NCI-H2196 (cell line): ENCODE data around the gene NTNG2.

Experiments
- DNase-seq: peaks from one replicate; lab custom pipeline; 2025; ENCODE audit not compliant: unreplicated experiment; lab: John Stamatoyannopoulos, UW

NTNG2 gene

DNA sequence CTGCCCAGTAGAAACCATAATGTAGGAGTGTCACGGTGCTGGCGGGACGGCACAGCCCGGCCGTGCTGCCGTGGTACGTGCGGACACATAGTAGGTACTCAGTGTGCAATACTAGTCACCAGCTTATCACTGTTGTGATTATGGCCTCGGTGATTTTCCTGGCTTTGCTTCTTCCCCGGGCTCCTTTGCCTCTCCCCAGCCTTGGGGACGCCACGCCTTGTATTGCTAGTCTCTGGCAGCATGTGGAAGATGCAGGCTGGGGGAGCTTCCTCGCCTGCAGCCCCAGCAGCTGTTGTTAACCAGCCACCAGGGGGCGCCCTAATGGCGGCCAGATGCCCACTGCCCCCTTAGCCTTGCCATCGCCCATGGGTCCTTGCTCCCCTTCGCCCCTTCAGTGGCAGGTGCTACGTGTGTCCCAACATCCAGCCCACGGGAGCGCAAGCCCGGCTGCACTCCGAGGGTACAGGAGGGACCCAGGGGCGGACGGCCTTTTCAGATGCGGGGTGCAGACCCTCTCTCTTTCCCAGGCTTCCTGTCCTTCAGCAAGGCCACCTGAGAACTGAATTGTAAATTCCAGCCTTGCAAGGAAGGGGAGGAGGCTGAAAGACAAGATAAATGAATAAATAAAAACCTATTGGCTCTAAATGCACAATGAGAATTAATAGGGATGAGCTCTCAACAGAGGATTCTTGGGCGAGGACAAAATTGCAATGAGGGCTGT is 8.0 kb downstream of the NTNG2 start:
- DNase-seq, result peak; percentile 73

DNA sequence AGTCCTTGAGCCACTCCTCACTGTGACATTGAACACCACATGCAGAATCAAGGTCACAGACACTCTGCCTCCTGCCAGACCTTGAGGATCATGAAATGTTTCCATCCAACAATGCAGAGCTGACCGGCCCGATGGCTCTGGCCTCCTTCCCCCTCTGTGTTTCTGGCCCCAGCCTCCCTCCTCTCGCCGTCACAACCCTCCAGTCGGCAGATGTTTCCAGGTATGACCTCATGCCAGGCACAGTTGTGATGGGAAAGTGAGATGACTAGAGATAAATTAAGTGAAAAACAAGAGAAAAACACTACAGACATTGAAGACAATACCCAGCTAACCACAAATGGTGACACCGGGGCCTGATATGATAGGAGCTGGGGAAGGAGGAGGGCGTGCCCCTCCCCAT is 9.8 kb downstream of the NTNG2 start:
- no peak for DNase-seq

DNA sequence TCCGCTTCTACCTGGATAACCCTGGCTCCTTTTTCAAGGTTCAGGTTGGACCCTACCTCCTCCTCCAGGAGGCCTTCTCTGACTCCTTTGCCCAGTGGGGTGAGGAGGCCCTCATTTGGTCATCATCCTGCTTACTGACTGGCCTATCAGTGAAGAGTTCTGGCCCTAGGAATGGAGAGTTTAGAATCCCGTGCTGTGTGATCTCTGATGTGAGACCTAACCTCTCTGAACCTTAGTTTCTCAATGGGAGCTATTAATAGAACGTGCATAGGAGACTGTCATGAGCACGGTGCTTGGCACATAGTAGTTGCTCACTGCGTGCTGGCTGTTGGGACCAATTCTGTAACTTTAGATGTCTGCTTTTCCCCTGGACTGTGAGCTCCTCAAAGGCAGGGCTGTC is 10.3 kb downstream of the NTNG2 start:
- DNase-seq, result no peak

DNA sequence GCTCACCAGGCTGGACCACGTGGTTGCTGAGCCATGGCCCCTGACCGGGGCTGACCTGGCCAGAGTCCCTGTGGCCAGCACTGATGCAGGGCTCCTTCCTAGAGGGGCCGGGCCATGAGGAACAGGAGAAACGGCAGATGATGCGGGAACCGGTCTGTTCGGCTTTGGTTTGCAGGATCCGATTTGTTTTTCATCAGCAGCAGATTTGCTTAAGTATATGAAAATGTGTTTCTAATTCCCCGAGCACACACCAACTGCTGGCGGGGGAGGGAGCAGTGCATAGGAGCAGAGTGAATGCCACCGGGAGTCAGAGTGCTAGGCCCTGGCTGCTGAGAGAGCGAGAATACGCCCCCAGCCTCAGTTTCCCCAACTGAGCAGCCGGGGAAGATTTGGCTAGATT is 13.6 kb downstream of the NTNG2 start:
- no peak for DNase-seq

DNA sequence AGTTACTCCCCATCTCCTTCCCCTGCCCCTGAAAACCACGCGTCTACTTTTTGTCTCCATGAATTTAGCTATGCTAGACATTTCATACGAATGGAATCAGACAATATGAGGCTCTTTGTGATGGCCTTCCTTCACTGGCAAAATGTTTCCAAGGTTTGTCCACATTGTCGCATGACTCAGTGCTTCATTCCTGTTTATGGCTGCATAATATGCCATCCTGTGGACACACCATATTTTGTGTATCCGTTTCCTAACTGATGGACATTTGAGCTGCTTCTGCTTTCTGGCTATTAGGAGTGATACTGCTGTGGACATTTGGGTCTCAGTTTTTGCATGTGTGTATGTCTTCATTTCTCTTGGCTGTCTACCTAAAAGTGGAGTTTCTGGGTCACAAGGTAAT is 14.5 kb downstream of the NTNG2 start:
- DNase-seq, result no peak

DNA sequence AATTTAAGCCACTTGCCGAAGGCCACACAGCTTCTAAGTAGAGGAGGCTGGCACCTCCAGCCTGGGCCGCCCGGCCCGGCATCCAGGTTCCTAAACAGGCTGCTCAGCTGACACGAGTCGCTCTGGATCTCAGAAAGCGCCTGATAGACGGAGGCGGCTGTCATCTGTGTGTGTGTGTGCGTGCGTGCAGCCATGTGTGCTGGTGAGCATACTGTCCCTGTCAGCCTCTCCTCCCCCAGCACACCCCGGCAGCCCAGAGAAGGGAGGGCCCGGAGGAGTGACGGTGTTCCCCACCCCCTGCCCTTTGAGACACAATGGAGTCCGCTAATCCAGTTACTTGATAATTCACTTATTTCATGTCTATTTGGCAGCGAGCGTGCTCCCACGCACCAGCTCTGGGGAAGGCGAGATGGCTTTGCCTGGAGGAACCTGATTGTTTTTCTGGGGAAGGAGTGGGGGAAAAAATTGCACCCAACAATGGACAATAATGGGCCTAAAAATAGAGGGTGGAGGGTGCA is 20.0 kb downstream of the NTNG2 start:
- no peak for DNase-seq

DNA sequence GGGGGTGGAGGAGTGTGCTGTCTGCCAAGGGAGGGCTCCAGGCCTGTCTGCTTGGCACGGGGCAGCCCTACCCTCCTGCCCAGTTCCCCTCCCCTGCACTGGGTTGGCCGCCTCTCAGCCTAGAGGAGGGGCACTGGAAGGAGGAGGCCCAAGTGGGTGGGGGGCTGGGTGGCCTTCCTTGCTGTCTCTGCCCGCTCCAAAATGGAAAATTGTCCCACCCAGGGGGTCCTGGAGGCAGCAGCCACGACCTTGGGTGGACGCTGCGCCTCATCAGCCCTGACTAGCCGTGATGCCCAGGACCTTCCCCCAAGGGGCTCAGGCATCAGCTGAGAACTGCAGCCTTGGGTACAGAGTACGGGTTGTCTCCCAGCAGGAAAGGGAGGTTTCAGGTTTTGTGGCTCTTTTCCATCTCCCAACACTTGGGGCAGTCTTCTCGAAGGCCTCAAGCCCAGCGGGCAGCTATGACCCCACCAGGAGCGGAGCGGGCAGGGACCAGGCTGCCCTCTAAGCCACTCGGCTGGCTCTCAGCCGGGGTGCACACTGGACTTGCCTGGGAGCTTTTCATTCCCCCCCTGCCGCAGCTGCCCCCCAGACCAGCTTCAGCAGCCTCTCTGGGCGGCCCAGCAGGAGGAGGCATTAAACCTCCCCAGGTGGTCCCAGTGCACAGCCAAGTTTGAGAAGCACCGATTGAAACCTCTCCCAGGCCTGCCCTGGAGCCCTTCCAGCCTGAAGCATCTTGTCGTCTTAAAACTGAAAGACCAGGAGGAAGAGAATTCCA is 20.6 kb downstream of the NTNG2 start:
- DNase-seq, result no peak

DNA sequence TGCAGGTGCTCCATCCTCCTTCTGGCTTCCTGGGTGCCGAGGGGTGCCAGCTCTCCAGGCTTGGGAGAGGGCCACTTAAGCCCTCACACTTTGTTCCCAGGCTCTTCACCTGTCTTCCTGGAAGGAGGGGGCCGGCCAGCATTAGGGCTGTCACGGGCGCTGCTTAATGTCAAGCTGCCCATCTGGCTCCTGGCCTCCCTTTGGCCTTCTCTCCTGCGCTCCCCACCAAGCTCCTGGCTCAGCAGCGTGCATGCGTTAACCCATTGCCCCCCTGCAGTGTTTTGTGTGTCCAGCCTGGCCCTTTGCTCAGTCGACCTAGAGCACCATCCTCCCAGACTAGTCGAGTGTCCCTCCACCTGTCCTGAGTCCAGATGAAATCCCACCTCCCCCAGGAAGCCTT is 21.3 kb downstream of the NTNG2 start:
- no peak for DNase-seq

DNA sequence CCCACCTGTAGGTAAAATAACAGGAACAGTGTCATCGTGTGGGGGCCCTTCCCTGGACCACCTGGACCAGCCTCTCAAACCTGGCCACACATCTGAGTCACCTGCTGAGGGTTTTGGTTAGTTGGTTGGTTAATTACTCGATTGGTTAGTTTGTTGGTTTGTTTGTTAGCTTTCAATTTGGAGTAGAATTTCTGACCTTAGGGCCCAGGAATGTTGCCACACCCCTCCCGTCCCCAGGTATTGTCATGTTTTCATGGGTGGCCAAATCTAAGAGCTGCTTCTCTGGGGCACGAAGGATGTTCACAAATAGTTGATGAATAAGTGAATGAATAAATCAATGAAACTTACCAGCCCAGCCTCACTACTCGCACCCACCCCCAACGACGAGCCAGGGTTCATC is 21.9 kb downstream of the NTNG2 start:
- no peak for DNase-seq

DNA sequence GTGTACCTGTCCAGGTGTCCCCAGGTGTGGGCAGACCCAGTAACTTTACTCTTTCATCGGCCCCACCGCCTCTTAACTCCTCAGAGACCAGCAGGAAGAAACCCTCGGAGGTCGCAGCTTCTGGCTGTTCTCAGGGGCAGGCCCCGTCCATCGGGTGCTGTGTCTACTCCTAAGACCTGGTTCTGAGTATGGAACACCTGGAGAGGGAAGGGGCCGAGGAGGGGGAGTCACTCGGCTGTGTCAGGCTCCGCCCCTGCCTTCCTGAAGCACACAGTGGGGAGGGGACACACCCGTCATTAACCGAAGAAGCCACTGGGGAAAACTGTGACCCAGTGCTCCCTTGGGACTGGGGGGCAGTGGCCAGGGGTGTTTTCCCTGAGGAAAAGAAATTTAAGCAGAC is 22.3 kb downstream of the NTNG2 start:
- no peak for DNase-seq

DNA sequence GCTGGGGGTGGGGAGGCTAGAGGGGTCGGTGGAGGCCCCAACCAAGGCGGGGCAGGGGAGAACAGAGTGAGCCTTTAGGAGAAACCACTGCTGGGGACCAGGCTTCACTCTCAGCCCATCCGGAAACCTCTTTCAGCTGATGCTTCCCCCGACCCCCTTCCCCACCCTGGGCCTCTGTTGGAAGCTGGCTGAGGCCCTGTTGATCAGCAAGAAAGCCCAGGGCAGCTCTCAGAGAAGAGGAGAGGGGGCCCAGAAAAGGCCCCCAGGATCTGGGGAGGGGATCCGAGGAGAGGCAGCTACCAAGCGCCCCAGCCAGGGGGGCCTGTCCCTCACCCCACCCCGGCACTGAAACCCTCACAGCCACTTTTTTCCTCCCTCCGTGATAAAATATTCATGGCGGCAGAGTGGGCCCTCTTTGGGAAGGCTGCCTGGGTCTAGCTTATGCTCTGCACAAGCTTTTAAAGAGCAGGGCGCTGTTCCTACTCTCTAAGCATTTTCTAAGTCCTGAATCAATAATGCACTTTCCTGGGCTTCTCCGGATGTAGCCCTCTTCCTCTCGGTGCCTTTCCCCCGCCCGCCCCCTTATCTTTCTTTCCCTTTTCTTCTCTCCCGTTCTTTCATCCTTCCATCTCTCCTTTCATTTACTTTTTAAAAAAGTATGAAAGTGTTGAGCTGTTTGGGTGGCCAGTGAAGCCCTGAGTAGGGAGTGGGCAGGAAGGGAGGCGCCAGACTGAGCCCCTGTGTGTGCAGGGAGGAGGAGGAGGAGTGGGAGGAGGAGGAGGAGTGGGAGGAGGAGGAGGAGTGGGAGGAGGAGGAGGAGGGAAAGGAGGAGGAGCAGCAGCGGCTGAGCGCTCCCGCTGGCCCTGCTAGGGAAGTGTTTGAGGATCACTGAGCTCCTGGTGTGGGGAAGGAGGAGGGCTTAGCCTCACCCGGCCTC is 23.5 kb downstream of the NTNG2 start:
- DNase-seq, result no peak

DNA sequence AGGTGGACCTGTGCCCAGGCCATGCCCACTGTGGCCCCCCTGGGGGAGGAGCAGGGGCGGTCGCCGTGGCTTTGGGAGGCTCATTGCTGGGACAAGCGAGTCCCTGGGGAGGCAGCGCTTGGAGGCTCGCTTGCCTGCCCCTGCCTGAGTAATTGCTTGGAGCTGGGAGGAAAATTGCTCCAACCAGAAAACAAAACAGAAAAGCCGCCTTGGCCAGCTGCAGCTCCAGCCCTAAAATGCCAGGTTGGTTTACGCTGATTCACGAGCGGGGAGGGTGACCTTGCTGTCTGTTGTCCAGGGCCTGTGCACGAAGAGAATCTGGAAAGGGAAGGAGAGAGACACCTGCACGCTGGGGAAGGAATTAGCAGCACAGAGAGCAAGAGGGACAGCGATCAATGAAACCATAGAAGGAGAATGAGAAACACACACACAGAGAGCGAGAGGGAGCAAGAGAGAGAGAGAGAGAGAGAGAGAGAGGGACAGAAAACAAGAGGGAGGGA is 25.3 kb downstream of the NTNG2 start:
- no peak for DNase-seq

DNA sequence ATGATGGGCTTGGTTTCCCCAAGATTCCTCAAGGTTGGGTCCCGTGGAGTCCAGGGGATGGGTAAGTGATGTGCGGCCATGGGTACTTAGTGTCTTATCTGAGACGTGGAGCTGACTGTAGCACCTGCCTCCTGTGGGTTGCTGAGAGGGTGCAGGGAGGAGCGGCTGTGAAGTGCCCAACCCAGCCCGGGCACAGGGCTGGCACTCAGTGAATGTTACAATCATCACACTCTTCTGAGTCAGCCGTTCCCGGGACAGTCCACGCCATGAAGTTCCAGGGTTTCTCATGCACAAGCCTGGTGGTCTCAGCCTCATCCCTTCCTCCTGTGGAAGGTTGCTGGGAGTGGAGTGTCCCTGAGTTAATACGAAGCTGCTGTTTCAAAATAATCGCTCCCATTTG is 29.1 kb downstream of the NTNG2 start:
- DNase-seq, result no peak

DNA sequence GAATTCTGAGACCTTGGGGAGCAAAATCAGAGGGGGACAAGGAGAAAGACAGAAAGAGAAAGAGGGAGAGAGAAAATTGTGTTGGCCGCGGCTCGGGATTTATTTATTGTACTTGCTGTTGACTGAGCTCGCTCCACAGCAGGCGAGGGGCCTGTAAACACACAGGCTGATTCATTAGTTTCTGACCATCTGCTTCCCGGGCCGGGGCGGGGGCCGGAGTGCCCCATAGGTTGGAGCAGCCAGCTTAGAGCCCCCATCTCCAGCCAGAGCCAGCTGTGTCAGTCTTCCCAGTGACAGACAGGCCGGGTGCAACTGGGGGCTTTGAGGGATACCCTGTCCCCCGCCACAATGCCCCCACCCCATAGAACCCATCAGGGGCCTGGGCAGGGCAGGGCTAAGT is 30.9 kb downstream of the NTNG2 start:
- no peak for DNase-seq

DNA sequence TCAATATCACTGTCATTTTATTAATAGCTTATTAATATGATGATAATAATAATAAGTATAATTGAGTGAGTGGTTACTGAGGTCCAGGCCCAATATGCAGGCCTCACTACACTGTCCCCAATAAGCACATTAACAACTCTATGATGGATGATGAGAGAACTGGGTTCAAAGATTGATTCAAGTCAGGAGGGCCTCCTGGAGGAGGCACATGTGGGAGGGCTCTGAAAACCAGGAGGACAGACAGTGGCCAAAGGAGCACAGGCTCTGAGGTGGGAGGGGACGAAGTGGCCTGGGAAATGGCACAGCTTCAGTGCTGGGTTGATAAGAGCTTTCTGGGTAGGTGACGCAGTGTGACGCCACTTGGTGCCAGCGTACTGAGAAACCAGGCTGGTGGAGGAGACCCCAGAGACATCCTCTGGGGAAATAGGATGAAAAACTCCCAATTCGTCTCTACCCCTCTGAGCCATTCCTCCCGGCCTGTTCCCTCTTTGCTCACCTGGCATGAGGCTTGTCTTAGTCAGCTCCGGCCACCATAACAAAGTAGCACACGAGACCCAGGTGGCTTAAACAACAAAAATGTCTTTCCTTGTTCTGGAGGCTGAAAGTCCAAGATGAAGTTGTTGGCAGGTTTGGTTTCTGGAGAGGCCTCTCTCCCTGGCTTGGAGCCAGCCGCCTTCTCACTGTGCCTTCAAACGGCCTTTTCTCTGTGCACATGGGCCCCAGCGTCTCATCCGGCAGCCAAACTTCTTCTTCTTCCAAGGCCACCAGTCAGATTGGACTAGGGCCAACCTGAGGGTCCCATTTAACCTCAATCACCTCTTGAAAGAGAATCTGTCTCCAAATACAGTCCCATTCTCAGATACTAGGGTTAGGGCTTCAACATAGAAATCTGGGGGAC is 31.6 kb downstream of the NTNG2 start:
- DNase-seq, result no peak

DNA sequence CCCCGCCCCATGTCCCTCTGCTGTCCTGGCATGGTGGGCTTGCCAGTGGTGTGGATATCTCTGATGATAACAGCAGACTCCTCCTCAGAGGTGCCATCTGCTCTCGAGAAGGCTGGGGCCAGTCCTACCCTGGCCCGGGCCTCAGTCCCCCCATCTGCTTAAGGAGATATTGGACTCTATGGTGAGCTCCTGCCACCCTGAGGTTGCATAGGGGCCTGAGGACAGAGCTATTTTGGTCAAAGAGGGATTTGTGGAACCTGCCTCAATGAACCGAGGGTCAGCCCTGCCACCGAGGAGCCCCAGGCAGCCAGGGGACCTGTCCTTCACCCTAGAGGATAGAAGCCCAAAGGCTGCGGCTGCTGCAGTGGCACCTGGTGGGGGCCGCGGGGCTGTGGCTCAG is 32.6 kb downstream of the NTNG2 start:
- no peak for DNase-seq

DNA sequence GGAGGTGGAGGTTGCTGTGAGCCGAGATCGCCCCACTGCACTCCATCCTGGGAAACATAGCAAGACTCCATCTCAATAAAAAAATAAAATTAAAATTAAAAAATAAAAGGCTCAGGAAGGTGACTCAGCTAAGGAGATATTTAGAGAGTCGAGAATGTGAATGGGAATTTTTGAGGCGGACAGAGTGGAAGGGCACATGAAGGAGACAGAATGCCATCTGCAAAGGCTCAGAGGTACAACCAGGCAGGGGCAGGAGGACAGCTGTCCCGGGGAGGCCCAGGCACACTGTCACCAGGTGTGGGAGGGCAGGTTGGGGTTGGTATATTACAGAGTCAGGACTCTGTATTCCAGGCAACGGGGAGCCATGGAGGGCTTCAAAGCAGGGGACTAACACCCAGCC is 35.5 kb downstream of the NTNG2 start:
- DNase-seq, result no peak

DNA sequence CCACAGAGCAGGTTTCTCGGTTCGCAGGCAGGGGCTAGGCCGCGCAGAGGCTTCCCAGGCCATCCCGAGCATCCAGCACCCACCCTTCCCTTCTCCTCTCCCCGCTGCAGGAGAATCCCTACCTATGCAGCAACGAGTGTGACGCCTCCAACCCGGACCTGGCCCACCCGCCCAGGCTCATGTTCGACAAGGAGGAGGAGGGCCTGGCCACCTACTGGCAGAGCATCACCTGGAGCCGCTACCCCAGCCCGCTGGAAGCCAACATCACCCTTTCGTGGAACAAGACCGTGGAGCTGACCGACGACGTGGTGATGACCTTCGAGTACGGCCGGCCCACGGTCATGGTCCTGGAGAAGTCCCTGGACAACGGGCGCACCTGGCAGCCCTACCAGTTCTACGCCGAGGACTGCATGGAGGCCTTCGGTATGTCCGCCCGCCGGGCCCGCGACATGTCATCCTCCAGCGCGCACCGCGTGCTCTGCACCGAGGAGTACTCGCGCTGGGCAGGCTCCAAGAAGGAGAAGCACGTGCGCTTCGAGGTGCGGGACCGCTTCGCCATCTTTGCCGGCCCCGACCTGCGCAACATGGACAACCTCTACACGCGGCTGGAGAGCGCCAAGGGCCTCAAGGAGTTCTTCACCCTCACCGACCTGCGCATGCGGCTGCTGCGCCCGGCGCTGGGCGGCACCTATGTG is 36.1 kb downstream of the NTNG2 start:
- no peak for DNase-seq

DNA sequence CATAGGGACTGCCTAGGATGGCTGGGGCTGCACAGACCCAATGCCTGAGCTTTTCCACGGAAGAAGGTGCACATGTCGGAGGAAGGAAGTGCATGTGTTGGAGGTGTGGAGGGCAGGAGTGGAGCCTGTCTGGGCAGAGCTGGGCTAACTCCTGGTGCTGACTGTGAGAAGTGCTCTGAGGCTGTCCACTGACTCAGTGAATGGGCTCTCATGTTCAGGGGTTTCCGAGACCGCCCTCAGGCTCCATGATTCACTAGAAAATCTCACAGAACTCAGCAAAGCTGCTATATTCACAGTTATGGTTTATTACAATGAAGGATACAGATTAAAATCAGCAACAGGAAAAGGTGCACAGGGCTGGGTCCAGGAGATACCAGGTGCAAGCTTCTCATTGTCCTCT is 37.2 kb downstream of the NTNG2 start:
- DNase-seq, result no peak

DNA sequence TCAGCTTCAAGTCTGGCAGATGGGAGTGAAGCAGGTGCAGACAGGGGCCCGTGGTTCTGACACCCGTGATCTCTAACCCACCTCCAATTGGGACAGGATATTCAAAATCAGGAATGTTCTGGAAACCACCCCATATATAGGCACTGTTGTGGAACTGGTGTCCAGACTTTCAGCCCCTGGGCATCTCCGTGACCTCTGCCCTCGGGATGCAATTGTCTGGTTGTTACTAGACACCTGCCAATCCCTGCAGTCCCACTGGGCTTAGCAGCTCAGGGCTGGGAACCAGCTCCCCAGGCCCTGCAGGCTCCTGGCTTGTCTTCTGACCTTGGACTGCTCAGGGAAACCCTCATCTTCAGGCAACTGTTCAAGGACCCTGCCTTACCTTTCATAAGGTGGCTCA is 38.8 kb downstream of the NTNG2 start:
- DNase-seq, result no peak
